ENCODE results near the gene C11orf65.

C11orf65 gene

GRCh38 chr11:108498816-108499408 is 31.6 kb upstream of the C11orf65 start:
- H3K27ac ChIP-seq (replicated peaks; ENCODE audit: low read length) = no peak overlapping the region
- H3K4me2 ChIP-seq (ENCODE audit: insufficient read depth, low read length, poor library complexity, severe bottlenecking) = peak overlapping the region; percentile 97
- WGBS, 2 donors (ENCODE audit: extremely low coverage in 2 of 2, insufficient read length in 2 of 2, insufficient replicate concordance in 1 of 2) = no CpG with 5 or more reads among the region's 29 CpGs
- no peak overlapping the region for H2BK12ac ChIP-seq (ENCODE audit: low read length)
- H3K14ac ChIP-seq (ENCODE audit: low read length) = no peak overlapping the region
- H3K9ac ChIP-seq (ENCODE audit: low read depth, low read length, poor library complexity) = peak overlapping the region; percentile 94
- H3K9me3 ChIP-seq (replicated peaks in 1 of 2; ENCODE audit: control insufficient read depth in 2 of 2, insufficient read depth in 1 of 2, low read depth in 1 of 2, low read length in 2 of 2) = no peaks in the 10 kb centered on the region
- H3K4me3 ChIP-seq (ENCODE audit: low read length in 2 of 2) = peak overlapping the region; percentile 55 to 84
- DNase-seq (ENCODE audit: low spot score) = no peak
- H2BK120ac ChIP-seq (ENCODE audit: low read depth, low read length) = no peak overlapping the region
- peak overlapping the region; percentile 89 for H4K91ac ChIP-seq (ENCODE audit: low read depth, low read length, poor library complexity)
- no peak overlapping the region for H2AK5ac ChIP-seq (ENCODE audit: low read depth, low read length)
- peak overlapping the region; percentile 99 for H2AFZ ChIP-seq (ENCODE audit: low read length)
- H4K8ac ChIP-seq (ENCODE audit: low read depth, low read length) = no peak overlapping the region
- H2BK15ac ChIP-seq (ENCODE audit: low read length) = no peak overlapping the region
- no peaks in the 10 kb centered on the region for H3K27me3 ChIP-seq (ENCODE audit: control insufficient read depth in 3 of 3, insufficient read depth in 3 of 3, low read depth in 1 of 3, low read length in 3 of 3)
- H2BK5ac ChIP-seq (ENCODE audit: low read length) = no peak overlapping the region
- H3K4ac ChIP-seq (ENCODE audit: low read length) = no peak overlapping the region
- H3K4me1 ChIP-seq (ENCODE audit: control insufficient read depth in 2 of 2, insufficient read depth in 1 of 2, low read depth in 1 of 2, low read length in 2 of 2) = peaks cover 5 to 8% of the 10 kb centered on the region in 2 donors
- peak overlapping the region; percentile 98 for H3K18ac ChIP-seq (ENCODE audit: low read length)
- no peaks in the 10 kb centered on the region for H3K36me3 ChIP-seq (replicated peaks in 1 of 2; ENCODE audit: control insufficient read depth in 2 of 2, insufficient read depth in 2 of 2, low read length in 2 of 2)
- H3K23ac ChIP-seq (ENCODE audit: low read depth, low read length, poor library complexity) = no peak overlapping the region
- no peaks in the 10 kb centered on the region for H3K79me1 ChIP-seq (ENCODE audit: low read depth, low read length)

GRCh38 chr11:108498046-108498815 is 30.9 kb upstream of the C11orf65 start, which contains the start of gene POGLUT3:
POGLUT3 (minus strand) TSS chr11:108498384; CDS start chr11:108498366, 18 bp downstream.
- Histone ChIP-seq H2BK12ac (ENCODE audit: low read length) (peak within 1 kb of the TSS; percentile 48), H3K36me3 (replicated peaks in 1 of 2; ENCODE audit: control insufficient read depth in 2 of 2, insufficient read depth in 2 of 2, low read length in 2 of 2) (no peaks in the 10 kb centered on the region), H2AFZ (ENCODE audit: low read length) (peak within 1 kb of the TSS; percentile 99), H2BK5ac (ENCODE audit: low read length) (peak within 1 kb of the TSS; percentile 93), H4K8ac (ENCODE audit: low read depth, low read length) (peak within 1 kb of the TSS; percentile 89), H3K4me3 (ENCODE audit: low read length in 2 of 2) (peak within 1 kb of the TSS; percentile 55 to 84), H2BK15ac (ENCODE audit: low read length) (peak within 1 kb of the TSS; percentile 88), H3K4ac (ENCODE audit: low read length) (peak within 1 kb of the TSS; percentile 85), H3K9me3 (replicated peaks in 1 of 2; ENCODE audit: control insufficient read depth in 2 of 2, insufficient read depth in 1 of 2, low read depth in 1 of 2, low read length in 2 of 2) (no peaks in the 10 kb centered on the region), H4K91ac (ENCODE audit: low read depth, low read length, poor library complexity) (peak within 1 kb of the TSS; percentile 89), H3K27ac (replicated peaks; ENCODE audit: low read length) (peak within 1 kb of the TSS; percentile 74), H3K27me3 (ENCODE audit: control insufficient read depth in 3 of 3, insufficient read depth in 3 of 3, low read depth in 1 of 3, low read length in 3 of 3) (no peaks in the 10 kb centered on the region), H3K79me1 (ENCODE audit: low read depth, low read length) (no peaks in the 10 kb centered on the region), H3K18ac (ENCODE audit: low read length) (peak within 1 kb of the TSS; percentile 98), H3K4me2 (ENCODE audit: insufficient read depth, low read length, poor library complexity, severe bottlenecking) (peak within 1 kb of the TSS; percentile 97), H2AK5ac (ENCODE audit: low read depth, low read length) (no peak within 1 kb of the TSS), H3K14ac (ENCODE audit: low read length) (peak within 1 kb of the TSS; percentile 75), H3K4me1 (ENCODE audit: control insufficient read depth in 2 of 2, insufficient read depth in 1 of 2, low read depth in 1 of 2, low read length in 2 of 2) (peaks cover 5 to 8% of the 10 kb centered on the region in 2 donors), H2BK120ac (ENCODE audit: low read depth, low read length) (no peak within 1 kb of the TSS), H3K23ac (ENCODE audit: low read depth, low read length, poor library complexity) (peak within 1 kb of the TSS; percentile 75), H3K9ac (ENCODE audit: low read depth, low read length, poor library complexity) (peak within 1 kb of the TSS; percentile 94)
- no CpG with 5 or more reads among the region's 84 CpGs for WGBS, 2 donors (ENCODE audit: extremely low coverage in 2 of 2, insufficient read length in 2 of 2, insufficient replicate concordance in 1 of 2)
- peak; percentile 55 for DNase-seq (ENCODE audit: low spot score)

DNA sequence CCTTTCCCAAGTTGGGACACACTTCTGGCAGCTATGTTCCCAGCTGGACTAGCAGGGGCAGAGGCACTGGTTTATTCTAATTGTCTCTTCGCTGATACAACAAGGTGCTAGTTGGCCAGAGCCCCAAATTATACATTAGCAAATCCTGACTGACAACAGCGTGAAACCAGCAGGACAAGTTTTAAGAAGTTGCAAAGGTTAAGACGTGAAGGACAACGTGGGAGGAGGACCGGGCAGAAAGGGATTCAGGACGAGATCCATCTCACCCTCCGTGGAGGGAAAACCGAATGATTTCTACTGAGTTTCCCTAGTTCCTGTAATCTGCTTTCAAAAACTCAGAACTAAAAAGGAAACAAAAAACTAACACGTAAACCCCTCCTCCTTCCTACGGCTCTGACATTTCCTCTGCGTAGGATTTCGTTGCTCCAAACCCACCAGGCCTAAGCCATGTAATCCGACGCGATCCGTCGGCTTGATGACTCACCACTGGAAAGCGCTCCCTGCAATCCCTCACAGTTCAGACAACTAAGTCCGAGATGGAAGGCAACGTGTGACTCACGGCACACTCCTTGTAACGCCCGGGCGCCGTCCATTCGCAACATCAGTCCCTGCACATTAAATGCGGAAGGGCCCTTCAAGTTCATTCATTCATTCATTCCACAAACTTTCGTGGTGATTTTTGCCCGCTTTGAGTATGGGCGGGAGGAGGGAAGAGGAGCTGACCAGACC is 30.2 kb upstream of the C11orf65 start:
- DNase-seq (ENCODE audit: low spot score) = peak; percentile 78
- Histone ChIP-seq H4K8ac (ENCODE audit: low read depth, low read length) (no peak overlapping the region), H2AK5ac (ENCODE audit: low read depth, low read length) (no peak overlapping the region), H3K27me3 (ENCODE audit: control insufficient read depth in 3 of 3, insufficient read depth in 3 of 3, low read depth in 1 of 3, low read length in 3 of 3) (no peaks in the 10 kb centered on the region), H3K14ac (ENCODE audit: low read length) (peak overlapping the region; percentile 75), H2AFZ (ENCODE audit: low read length) (peak overlapping the region; percentile 99), H3K4ac (ENCODE audit: low read length) (no peak overlapping the region), H3K4me3 (ENCODE audit: low read length in 2 of 2) (peak overlapping the region; percentile 55 to 84), H2BK12ac (ENCODE audit: low read length) (peak overlapping the region; percentile 48), H2BK120ac (ENCODE audit: low read depth, low read length) (no peak overlapping the region), H3K4me1 (ENCODE audit: control insufficient read depth in 2 of 2, insufficient read depth in 1 of 2, low read depth in 1 of 2, low read length in 2 of 2) (peaks cover 5 to 8% of the 10 kb centered on the region in 2 donors), H3K36me3 (replicated peaks in 1 of 2; ENCODE audit: control insufficient read depth in 2 of 2, insufficient read depth in 2 of 2, low read length in 2 of 2) (no peaks in the 10 kb centered on the region), H3K79me1 (ENCODE audit: low read depth, low read length) (no peaks in the 10 kb centered on the region), H2BK5ac (ENCODE audit: low read length) (peak overlapping the region; percentile 93), H2BK15ac (ENCODE audit: low read length) (peak overlapping the region; percentile 88), H3K4me2 (ENCODE audit: insufficient read depth, low read length, poor library complexity, severe bottlenecking) (peak overlapping the region; percentile 97), H3K9ac (ENCODE audit: low read depth, low read length, poor library complexity) (peak overlapping the region; percentile 94), H4K91ac (ENCODE audit: low read depth, low read length, poor library complexity) (no peak overlapping the region), H3K27ac (replicated peaks; ENCODE audit: low read length) (peak overlapping the region; percentile 74), H3K23ac (ENCODE audit: low read depth, low read length, poor library complexity) (peak overlapping the region; percentile 75), H3K9me3 (replicated peaks in 1 of 2; ENCODE audit: control insufficient read depth in 2 of 2, insufficient read depth in 1 of 2, low read depth in 1 of 2, low read length in 2 of 2) (no peaks in the 10 kb centered on the region), H3K18ac (ENCODE audit: low read length) (peak overlapping the region; percentile 98)
- whole genome bisulfite sequencing, 2 donors (ENCODE audit: extremely low coverage in 2 of 2, insufficient read length in 2 of 2, insufficient replicate concordance in 1 of 2) = no CpG with 5 or more reads among the region's 30 CpGs

All from neuronal stem cell (in vitro differentiated cells).